H9 (cell line): ENCODE data around the gene DUSP10. TPM values are rescaled to one million over a fixed set of nuclear protein-coding genes. Genes with fewer than 3 reads are reported as not detected.

Experiments
- DNase-seq: peaks from one replicate; pipeline ENCODE4 v3.0.0-alpha.2; 2017
- H2AFZ ChIP-seq: one replicate; pipeline ENCODE4 v1.6.1; 2013; ENCODE audit warnings: mild to moderate bottlenecking, low read length, control low read depth, moderate library complexity
- H2AK5ac ChIP-seq: 2 replicates; pipeline ENCODE4 v1.6.1; 2013; ENCODE audit warnings: low read length, control low read depth, mixed read lengths; ENCODE audit not compliant: insufficient read length
- H2BK120ac ChIP-seq: one replicate; pipeline ENCODE4 v1.6.1; 2013; ENCODE audit warnings: low read depth, mild to moderate bottlenecking, low read length, control low read depth, inconsistent platforms; ENCODE audit not compliant: poor library complexity, severe bottlenecking
- H2BK12ac ChIP-seq: 2 replicates; pipeline ENCODE4 v1.6.1; 2013; ENCODE audit warnings: low read length, control low read depth, mixed read lengths, low read depth; ENCODE audit not compliant: insufficient read length
- H2BK15ac ChIP-seq: 2 replicates; pipeline ENCODE4 v1.6.1; 2013; ENCODE audit warnings: low read depth, low read length, control low read depth
- H2BK20ac ChIP-seq: one replicate; pipeline ENCODE4 v1.6.1; 2013; ENCODE audit warnings: low read depth, mild to moderate bottlenecking, low read length, control low read depth, inconsistent platforms; ENCODE audit not compliant: poor library complexity, severe bottlenecking
- H2BK5ac ChIP-seq: 2 replicates; pipeline ENCODE4 v1.6.1; 2013; ENCODE audit warnings: low read length, control low read depth, mixed read lengths; ENCODE audit not compliant: insufficient read length
- H3K14ac ChIP-seq: 2 replicates; pipeline ENCODE4 v1.6.1; 2013; ENCODE audit warnings: low read length, control low read depth; ENCODE audit not compliant: insufficient read depth
- H3K18ac ChIP-seq: 2 replicates; pipeline ENCODE4 v1.6.1; 2013; ENCODE audit warnings: low read depth, mild to moderate bottlenecking, mixed read lengths, low read length, control low read depth; ENCODE audit not compliant: insufficient read length
- H3K23ac ChIP-seq: 2 replicates; pipeline ENCODE4 v1.6.1; 2013; ENCODE audit warnings: low read length, control low read depth, mixed read lengths, low read depth; ENCODE audit not compliant: insufficient read length
- H3K23me2 ChIP-seq: 2 replicates; pipeline ENCODE4 v1.6.1; 2013; ENCODE audit warnings: low read depth, mild to moderate bottlenecking, mixed read lengths, low read length, control low read depth; ENCODE audit not compliant: insufficient read length, poor library complexity, severe bottlenecking
- H3K27ac ChIP-seq: 2 replicates; pipeline ENCODE4 v1.5.1; 2013; ENCODE audit warnings: low read length, control low read depth, mixed read lengths, low read depth; ENCODE audit not compliant: insufficient read length
- H3K27me3 ChIP-seq: 2 replicates; pipeline ENCODE4 v1.6.1; 2013; ENCODE audit warnings: low read length, control low read depth, inconsistent platforms; ENCODE audit not compliant: insufficient read depth
- H3K4ac ChIP-seq: 2 replicates; pipeline ENCODE4 v1.6.1; 2013; ENCODE audit warnings: low read depth, mild to moderate bottlenecking, control low read depth, inconsistent platforms, low read length, moderate library complexity
- H3K4me1 ChIP-seq: 2 replicates; pipeline ENCODE4 v1.6.1; 2013; ENCODE audit warnings: low read length, control low read depth, inconsistent platforms; ENCODE audit not compliant: insufficient read depth
- H3K4me2 ChIP-seq: 2 replicates; pipeline ENCODE4 v1.6.1; 2013; ENCODE audit warnings: low read length, control low read depth, mixed read lengths; ENCODE audit not compliant: insufficient read length, insufficient read depth
- H3K56ac ChIP-seq: 2 replicates; pipeline ENCODE4 v1.6.1; 2013; ENCODE audit warnings: low read depth, mild to moderate bottlenecking, mixed read lengths, low read length, control low read depth; ENCODE audit not compliant: insufficient read length
- H3K79me1 ChIP-seq: 2 replicates; pipeline ENCODE4 v1.6.1; 2013; ENCODE audit warnings: low read depth, mild to moderate bottlenecking, moderate library complexity, low read length, control low read depth, inconsistent platforms; ENCODE audit not compliant: insufficient read depth, poor library complexity, severe bottlenecking
- H3K79me2 ChIP-seq: 2 replicates; pipeline ENCODE4 v1.6.1; 2013; ENCODE audit warnings: low read length, control low read depth, inconsistent platforms; ENCODE audit not compliant: insufficient read depth
- H3K9ac ChIP-seq: 2 replicates; pipeline ENCODE4 v1.6.1; 2013; ENCODE audit warnings: low read length, control low read depth, mixed read lengths; ENCODE audit not compliant: insufficient read length; ENCODE audit errors: extremely low read depth
- H3K9me3 ChIP-seq: one replicate; pipeline ENCODE4 v1.6.1; 2013; ENCODE audit warnings: low read depth, low read length, inconsistent platforms; ENCODE audit not compliant: control insufficient read depth
- H3T11ph ChIP-seq: one replicate; pipeline ENCODE4 v1.6.1; 2013; ENCODE audit warnings: mild to moderate bottlenecking, low read length, control low read depth, inconsistent platforms
- H4K20me1 ChIP-seq: one replicate; pipeline ENCODE4 v1.6.1; 2013; ENCODE audit not compliant: control insufficient read depth, insufficient read length, insufficient read depth
- H4K5ac ChIP-seq: 2 replicates; pipeline ENCODE4 v1.6.1; 2013; ENCODE audit warnings: low read depth, mild to moderate bottlenecking, mixed read lengths, low read length, control low read depth; ENCODE audit not compliant: insufficient read length
- H4K8ac ChIP-seq: replicated peaks from 2 replicates; pipeline ENCODE4 v1.6.1; 2013; ENCODE audit warnings: low read length, control low read depth, mixed read lengths, low read depth; ENCODE audit not compliant: insufficient read length
- H4K91ac ChIP-seq: 2 replicates; pipeline ENCODE4 v1.6.1; 2013; ENCODE audit warnings: low read depth, mild to moderate bottlenecking, moderate library complexity, mixed read lengths, low read length, control low read depth; ENCODE audit not compliant: insufficient read length
- H3K27ac Mint-ChIP-seq, 3 experiments: 2 replicates in 2 of 3; 3 replicates in 1 of 3; pipeline ENCODE4 v1.8.0; 2020 to 2021; ENCODE audit warnings: mixed read lengths in 3 of 3, mild to moderate bottlenecking in 1 of 3, moderate library complexity in 1 of 3
- H3K27me3 Mint-ChIP-seq: 2 replicates; pipeline ENCODE4 v1.8.0; 2021; ENCODE audit warnings: low read depth, mild to moderate bottlenecking, moderate library complexity, mixed read lengths
- H3K36me3 Mint-ChIP-seq, 3 experiments: 2 replicates in 2 of 3; 3 replicates in 1 of 3; pipeline ENCODE4 v1.8.0; 2020 to 2021; ENCODE audit warnings: low read depth in 3 of 3, mixed read lengths in 3 of 3; ENCODE audit not compliant: insufficient read depth in 1 of 3
- H3K4me1 Mint-ChIP-seq, 2 experiments: 2 replicates each; pipeline ENCODE4 v1.8.0; 2020; ENCODE audit warnings: mixed read lengths in 2 of 2
- H3K4me3 Mint-ChIP-seq, 2 experiments: 2 replicates in 1 of 2; 3 replicates in 1 of 2; pipeline ENCODE4 v1.8.0; 2020 to 2021; ENCODE audit warnings: mild to moderate bottlenecking in 2 of 2, mixed read lengths in 2 of 2, moderate library complexity in 1 of 2
- H3K9me3 Mint-ChIP-seq, 2 experiments: 2 replicates in 1 of 2; 3 replicates in 1 of 2; pipeline ENCODE4 v1.8.0; 2020; ENCODE audit warnings: mild to moderate bottlenecking in 2 of 2, mixed read lengths in 2 of 2, moderate library complexity in 1 of 2
- CTCF ChIP-seq: fragments of 200-600 bp; sonication (generic); conservative IDR thresholded peaks from 3 replicates; pipeline ENCODE4 v1.8.0; 2021; ENCODE audit warnings: antibody characterized with exemption, mild to moderate bottlenecking
- total RNA-seq: library from RNA; stranded (reverse); gene quantifications from 2 replicates; pipeline ENCODE4 v1.2.1, GENCODE V29; 2021

The DUSP10 gene
- total RNA-seq, 1 experiment from 2014 or later = 2.0 TPM

GRCh38 chr1:221732052-221732451, 9.8 kb downstream of the DUSP10 start:
- Histone ChIP-seq H4K20me1 (no peaks in the 10 kb centered on the region), H3K56ac (no peak overlapping the region), H3K27ac (no peak overlapping the region), H2AFZ (no peak overlapping the region), H2BK120ac (no peak overlapping the region), H2BK12ac (no peak overlapping the region), H3K9ac (no peak overlapping the region), H3K79me2 (no peaks in the 10 kb centered on the region; the same call in 1 of the 2 replicates), H3K14ac (no peak overlapping the region), H2BK20ac (no peak overlapping the region), H3K27me3 (no peaks in the 10 kb centered on the region), H2BK5ac (no peak overlapping the region), H3K4me2 (no peak overlapping the region), H3K23ac (no peak overlapping the region), H3K18ac (no peak overlapping the region), H4K5ac (no peak overlapping the region), H3T11ph (no peak overlapping the region), H3K23me2 (no peaks in the 10 kb centered on the region), H3K79me1 (no peaks in the 10 kb centered on the region), H2AK5ac (no peak overlapping the region), H4K8ac (no peak overlapping the region), H3K9me3 (no peaks in the 10 kb centered on the region), H3K4ac (no peak overlapping the region), H3K4me1 (no peaks in the 10 kb centered on the region), H4K91ac (no peak overlapping the region), H2BK15ac (no peak overlapping the region)
- TF ChIP-seq CTCF = no peak
- H3K4me3 Mint-ChIP-seq = no peak overlapping the region
- H3K27me3 Mint-ChIP-seq = no peaks in the 10 kb centered on the region
- H3K27ac Mint-ChIP-seq = no peak overlapping the region
- 0 out of 7 replicates have a peak, but pooled peaks cover 0 to 5% (median under 1%) of the 10 kb centered on the region in 3 experiments for H3K36me3 Mint-ChIP-seq
- H3K9me3 Mint-ChIP-seq = no peaks in the 10 kb centered on the region
- H3K4me1 Mint-ChIP-seq = peaks cover 8 to 13% of the 10 kb centered on the region in 2 experiments
- no peak for DNase-seq
